ENCODE measurements around the gene CCDC201. TPM values are rescaled to one million over a fixed set of nuclear protein-coding genes. Genes with fewer than 3 reads are reported as not detected.
"Not testable (repeated sequence)": the region's sequence is repeated elsewhere in the genome, so short reads cannot be mapped to it uniquely, and the experiment has no call there.

CCDC201 gene
- total RNA-seq, 1 donor from 2014 or later: not detected

GRCh38 chr7:45812946-45813345, 59.9 kb downstream of the CCDC201 start:
- no peak overlapping the region for H3K27ac ChIP-seq

GRCh38 chr7:45811652-45812234, 61.1 kb downstream of the CCDC201 start:
- H3K27ac ChIP-seq; intact Hi-C loops (cut with DNase I); H3K4me1 ChIP-seq; H3K36me3 ChIP-seq; H3K9me3 ChIP-seq; DNase-seq (ENCODE audit: low spot score in 2 of 2); H3K27me3 ChIP-seq; H3K4me3 ChIP-seq: not testable (repeated sequence)

More at GRCh38 chr7:45812946-45813345, 59.9 kb downstream of the CCDC201 start:
- no peak for TF ChIP-seq CTCF (IDR thresholded peaks at IDR 0.05)
- no peaks in the 10 kb centered on the region for H3K27me3 ChIP-seq
- no peaks in the 10 kb centered on the region for H3K36me3 ChIP-seq
- no peak for DNase-seq (ENCODE audit: low spot score in 2 of 2)
- H3K4me3 ChIP-seq: no peak overlapping the region
- intact Hi-C loops (cut with DNase I): no loop called here
- no peaks in the 10 kb centered on the region for H3K4me1 ChIP-seq
- H3K9me3 ChIP-seq: no peaks in the 10 kb centered on the region

GRCh38 chr7:45810451-45811005, 62.4 kb downstream of the CCDC201 start:
- intact Hi-C loops (cut with DNase I): not testable (repeated sequence)

More at GRCh38 chr7:45810451-45811005, 62.4 kb downstream of the CCDC201 start:
- not testable (repeated sequence) for H3K27me3 ChIP-seq; H3K4me1 ChIP-seq; H3K36me3 ChIP-seq; H3K4me3 ChIP-seq; DNase-seq (ENCODE audit: low spot score in 2 of 2); H3K27ac ChIP-seq; H3K9me3 ChIP-seq

Other genes with a start within 250 kb of the CCDC201 start
- not detected for gene IGFBP1, start 15.4 kb upstream of the CCDC201 start, total RNA-seq
- 763 TPM for gene IGFBP3, start 48.2 kb upstream of the CCDC201 start, total RNA-seq